Colon (tissue), 2 donors: ENCODE data around the gene TRIP4.

Experiments used
- FAIRE-seq: peaks from 2 replicates; lab custom pipeline; 2012; peaks lifted over from hg19 to GRCh38; lab: Jason Lieb, UNC
- donor health status: control.
- donor health status: control.

Gene TRIP4

DNA sequence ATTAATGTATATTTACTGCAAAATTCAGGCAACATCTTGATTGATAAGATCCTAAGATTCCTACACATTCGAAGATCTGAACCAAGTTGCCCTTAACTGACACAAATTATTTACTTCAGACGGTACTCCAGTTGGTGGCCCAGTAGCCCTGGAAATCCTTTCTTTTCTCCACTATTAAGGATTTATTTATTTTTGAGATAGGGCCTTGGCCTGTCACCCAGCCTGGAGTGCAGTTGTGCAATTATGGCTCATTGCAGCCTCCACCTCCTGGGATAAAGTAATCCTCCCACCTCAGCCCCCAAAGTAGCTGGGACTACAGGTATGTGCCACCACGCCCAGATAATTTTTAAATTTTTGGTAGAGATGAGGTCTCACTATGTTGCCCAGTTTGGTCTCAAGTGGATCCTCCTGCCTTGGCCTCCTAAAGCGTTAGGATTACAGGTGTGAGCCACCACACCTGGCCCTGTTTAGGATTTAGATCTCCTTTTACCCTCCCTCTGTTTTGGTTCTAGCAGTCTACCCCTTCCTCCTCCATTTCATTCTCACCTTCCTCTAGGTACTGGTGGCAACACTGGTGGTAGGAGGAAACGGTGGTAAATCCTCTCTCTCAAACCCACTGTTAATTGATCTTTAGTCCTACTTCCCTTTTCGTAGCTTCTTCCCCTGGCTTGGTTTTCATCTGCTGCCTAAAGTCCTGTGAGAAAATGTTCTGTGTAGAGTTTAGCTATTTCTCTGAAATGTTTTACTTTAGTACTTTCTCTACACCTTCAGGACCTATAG is 60.1 kb downstream of the TRIP4 start:
- no peak for FAIRE-seq

- FAIRE-seq, result no peak
Measured at GRCh38 chr15:64452988-64453688, 65.5 kb downstream of the TRIP4 start.

- FAIRE-seq, result no peak
Measured at GRCh38 chr15:64453689-64454037, 66.0 kb downstream of the TRIP4 start.

DNA sequence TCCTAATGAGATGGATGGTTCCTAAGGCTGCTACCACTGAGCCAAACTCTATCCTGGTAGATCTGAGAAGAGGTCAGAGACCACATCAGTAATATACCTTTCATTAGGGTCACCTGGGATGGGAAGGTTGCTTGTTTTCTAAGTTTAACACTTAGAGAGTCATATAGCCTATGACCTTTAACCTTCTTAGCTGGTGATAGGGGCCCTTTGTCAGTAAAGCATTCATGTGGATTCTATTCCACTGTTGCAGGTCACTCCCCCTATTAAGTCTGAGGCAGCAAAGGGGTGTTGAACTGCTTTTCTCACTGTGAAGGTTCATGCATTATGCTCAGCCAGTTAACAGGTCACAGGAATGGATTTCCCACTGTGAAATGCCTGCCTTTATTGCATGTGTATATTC is 66.6 kb downstream of the TRIP4 start:
- no peak for FAIRE-seq

DNA sequence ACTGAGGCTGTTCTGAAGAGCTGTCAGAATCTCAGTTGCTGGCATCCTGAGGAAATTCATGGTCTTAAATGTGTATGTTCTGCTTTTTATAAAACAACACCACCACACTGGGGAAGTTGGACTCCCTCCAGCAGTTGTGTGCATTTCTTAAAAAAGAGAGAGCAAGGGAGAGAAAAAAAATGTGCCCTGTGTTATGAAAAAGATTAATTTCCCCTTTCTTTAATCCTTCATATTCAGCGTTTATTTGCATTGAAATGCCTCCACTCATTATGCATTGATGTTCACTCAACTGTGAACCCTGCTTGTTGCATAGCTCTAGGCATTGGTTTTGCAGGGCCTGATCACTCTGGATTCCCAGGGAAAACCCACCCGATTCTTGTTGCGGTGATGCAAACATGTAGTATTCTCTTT is 68.3 kb downstream of the TRIP4 start:
- no peak for FAIRE-seq

GRCh38 chr15:64456634-64457108 is 69.0 kb downstream of the TRIP4 start:
- FAIRE-seq, result no peak

- no peak for FAIRE-seq
Measured at GRCh38 chr15:64459066-64459781, 71.6 kb downstream of the TRIP4 start.

- no peak for FAIRE-seq
Measured at GRCh38 chr15:64460206-64460723, 72.6 kb downstream of the TRIP4 start, which contains the start of gene ZNF609. Gene ZNF609 (plus strand): TSS chr15:64460578. CDS start chr15:64499420, 38,842 bp downstream.

GRCh38 chr15:64460724-64461720 is 73.4 kb downstream of the TRIP4 start:
- FAIRE-seq, result no peak

DNA sequence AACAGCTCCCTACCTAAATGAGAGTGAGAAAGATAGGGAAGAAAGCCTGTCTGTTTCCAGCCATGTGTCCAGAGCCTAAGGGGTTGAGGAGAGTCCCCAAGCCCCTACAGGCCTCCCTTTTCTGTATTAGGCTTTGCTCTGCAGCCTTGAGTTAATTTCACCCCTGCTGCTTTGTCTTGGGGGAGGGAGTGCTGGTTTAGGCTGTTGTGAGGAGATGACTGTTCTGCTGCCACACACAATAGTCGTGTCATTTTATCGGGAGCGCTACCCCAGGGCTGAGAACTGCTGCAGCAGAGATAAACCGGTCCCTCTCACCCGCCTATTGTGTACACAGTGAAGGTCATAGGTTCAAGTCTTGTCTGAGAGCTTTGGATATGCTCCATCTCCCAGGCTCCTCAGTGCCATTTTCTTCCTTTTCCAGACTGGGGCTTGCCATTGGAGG is 74.1 kb downstream of the TRIP4 start:
- no peak for FAIRE-seq

DNA sequence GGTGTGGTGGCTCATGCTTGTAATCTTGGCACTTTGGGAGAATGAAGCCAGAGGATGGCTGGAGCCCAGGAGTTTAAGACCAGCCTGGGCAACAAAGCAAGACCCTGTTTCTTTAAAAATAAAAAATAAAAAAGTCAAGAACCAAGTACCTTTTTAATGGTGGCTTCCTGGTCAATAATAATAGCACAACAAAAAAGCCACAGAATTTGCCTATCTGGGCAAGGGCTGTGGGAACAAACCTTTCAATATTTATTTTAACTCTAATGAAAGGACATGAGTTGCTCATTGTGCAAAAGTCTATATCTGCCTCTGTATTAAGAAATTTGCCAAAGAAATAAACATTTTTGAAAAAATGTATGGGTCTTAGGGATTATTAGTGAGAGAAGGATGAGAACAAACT is 74.9 kb downstream of the TRIP4 start:
- no peak for FAIRE-seq

- no peak for FAIRE-seq
Measured at GRCh38 chr15:64464276-64465005, 76.8 kb downstream of the TRIP4 start.

- no peak for FAIRE-seq
Measured at GRCh38 chr15:64466408-64467141, 78.9 kb downstream of the TRIP4 start.

GRCh38 chr15:64472161-64472560 is 84.5 kb downstream of the TRIP4 start:
- FAIRE-seq, result no peak

GRCh38 chr15:64474846-64475245 is 87.2 kb downstream of the TRIP4 start:
- no peak for FAIRE-seq

DNA sequence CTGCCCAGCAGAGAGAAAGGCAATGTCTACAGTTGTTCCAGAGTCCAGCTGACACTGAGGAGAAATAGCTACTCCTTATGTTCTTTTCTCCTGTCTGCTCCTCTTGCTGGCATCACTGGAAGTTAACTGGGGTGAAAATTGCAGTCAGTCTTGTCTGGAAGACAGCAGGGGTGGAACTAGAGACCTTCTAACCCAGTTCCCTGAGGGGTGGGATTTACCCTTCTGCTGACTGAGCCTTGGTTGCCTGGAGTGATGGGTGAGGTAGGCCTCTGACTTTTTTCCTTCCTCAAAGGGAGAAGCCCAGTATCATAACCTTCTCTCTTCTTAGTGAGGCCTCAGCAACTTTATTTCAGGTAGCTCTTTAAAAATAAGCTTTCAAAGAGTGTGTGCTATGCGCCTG is 88.9 kb downstream of the TRIP4 start:
- no peak for FAIRE-seq

DNA sequence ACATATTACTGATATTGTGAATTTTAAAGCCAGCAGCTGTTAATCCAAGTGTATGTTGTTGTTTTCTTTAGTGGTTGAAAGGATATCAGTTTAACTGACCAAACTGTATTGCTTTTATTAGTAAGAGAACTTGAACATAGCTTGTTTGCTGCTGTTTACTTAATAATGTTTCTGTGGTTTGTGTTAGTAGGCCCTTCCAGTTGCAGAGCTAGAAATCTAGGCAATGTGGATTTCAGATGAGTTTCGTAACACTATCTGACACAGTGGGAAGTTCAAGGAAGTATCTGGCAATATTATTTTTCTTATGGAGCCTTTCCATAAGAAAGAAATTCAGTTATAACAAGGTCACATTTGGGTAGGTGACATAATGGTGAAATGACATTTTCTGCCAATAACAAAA is 91.2 kb downstream of the TRIP4 start:
- FAIRE-seq, result no peak

DNA sequence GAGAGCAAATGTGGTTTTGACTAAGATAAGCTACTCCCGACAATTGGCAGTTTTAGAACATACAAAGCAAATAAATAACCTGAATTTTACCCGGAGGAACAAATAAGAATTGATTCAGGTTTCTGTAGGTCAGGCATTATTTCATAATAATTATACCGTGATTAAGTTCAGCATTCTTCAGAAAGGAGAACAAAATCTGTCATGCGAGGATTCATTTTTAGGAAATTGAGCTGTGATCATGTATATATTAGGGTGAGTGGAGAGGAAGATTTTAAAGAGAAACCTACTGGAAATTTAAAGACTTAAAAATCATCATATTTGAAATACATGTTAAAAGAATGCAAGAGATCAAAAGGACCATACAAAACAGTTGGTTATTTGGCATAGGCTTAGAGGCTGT is 93.3 kb downstream of the TRIP4 start:
- FAIRE-seq, result no peak

GRCh38 chr15:64483749-64484148 is 96.1 kb downstream of the TRIP4 start:
- FAIRE-seq, result no peak

DNA sequence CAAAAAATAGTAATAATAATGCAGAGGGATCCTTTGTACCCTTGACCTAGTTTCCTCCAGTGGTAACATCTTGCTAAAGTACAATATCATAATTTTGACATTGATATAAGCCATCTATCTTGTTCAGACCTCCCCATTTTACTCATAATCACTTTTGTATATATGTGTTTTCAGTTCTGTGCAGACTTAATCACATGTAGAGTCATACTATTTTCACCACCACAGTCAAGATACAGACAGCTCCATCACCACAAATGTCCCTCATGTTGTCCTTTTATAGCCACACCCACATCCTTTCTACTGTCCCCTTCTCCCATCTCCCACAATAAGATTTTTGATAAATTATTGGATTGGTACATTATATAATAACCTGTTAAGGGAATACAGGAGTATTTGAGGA is 98.2 kb downstream of the TRIP4 start:
- no peak for FAIRE-seq
